ENCODE measurements around the gene DISP3. TPM values are rescaled to one million over a fixed set of nuclear protein-coding genes. Genes with fewer than 3 reads are reported as not detected.

Gene DISP3
- total and polyA plus RNA-seq, 2 of the 13 experiments (the other 11 are each of a cell fraction or from before 2014, with no cell fraction given), result 0.08 to 0.13 TPM

DNA sequence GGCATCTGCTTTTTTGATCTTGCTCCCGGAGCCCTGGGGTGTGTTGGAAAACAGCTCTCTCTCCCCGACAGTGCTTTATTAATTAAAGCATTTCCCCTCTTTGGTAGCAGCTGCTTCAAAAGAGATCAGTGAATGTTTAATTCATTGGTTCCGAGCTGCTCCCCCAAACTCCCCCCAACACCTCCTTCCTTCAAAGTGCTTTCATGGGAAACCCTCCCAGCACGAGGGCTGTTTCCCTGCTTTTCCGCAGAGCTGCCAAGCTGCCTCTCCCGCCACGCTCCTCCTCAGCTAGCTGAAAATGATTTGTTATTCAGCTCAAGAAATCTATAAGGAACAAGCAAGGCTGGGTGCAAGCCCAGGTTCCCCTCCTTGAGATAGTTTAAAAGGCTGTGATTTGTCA is 40.0 kb upstream of the DISP3 start:
- no peak overlapping the region for H3K27ac ChIP-seq (ENCODE audit: extremely low read length, insufficient read depth, low read length)
- WGBS (ENCODE audit: low lambda C conversion rate), result 29% methylated on average over 5 of the region's 7 CpGs
- H3K9me3 ChIP-seq (ENCODE audit: low read length), result no peaks in the 10 kb centered on the region
- no peak for DNase-seq (ENCODE audit: low spot score)
- no peak overlapping the region for H3K4me3 ChIP-seq (replicated peaks in 1 of 3; ENCODE audit: insufficient read depth in 1 of 3, low read depth in 2 of 3, low read length in 3 of 3)
- H2AFZ ChIP-seq (ENCODE audit: low read length), result no peak overlapping the region
- H3K27me3 ChIP-seq (ENCODE audit: control insufficient read depth in 1 of 2, insufficient read depth in 2 of 2, low read length in 2 of 2), result peaks cover 7 to 89% of the 10 kb centered on the region in 2 experiments
- no peak overlapping the region for H3K4me2 ChIP-seq (ENCODE audit: low read depth, low read length)
- no TSS peak for BruUV-seq (replicated peaks)
- no peak for ATAC-seq
- no peak overlapping the region for H3K9ac ChIP-seq (ENCODE audit: insufficient read depth, low read depth, low read length)
- ChIA-PET CTCF (ENCODE audit: low intra/inter-chr PET ratio, low total read pairs) (no interaction called here), POLR2A (no interaction called here)
- no peaks in the 10 kb centered on the region for H4K20me1 ChIP-seq (ENCODE audit: insufficient read depth, low read length)
- no peaks in the 10 kb centered on the region for H3K36me3 ChIP-seq (replicated peaks in 1 of 2; ENCODE audit: control insufficient read depth in 1 of 2, insufficient read depth in 2 of 2, low read length in 2 of 2)
- intact Hi-C loops (cut with micrococcal nuclease; ENCODE audit: unreplicated experiment) (no loop called here), in situ Hi-C loops (cut with HindIII; ENCODE audit: extremely low pct_ligation_motif_present, low pct_unique_long_range_greater_than_20kb) (no loop called here)
- no peak for FAIRE-seq
- H3K4me1 ChIP-seq (ENCODE audit: insufficient read depth, low read length), result no peaks in the 10 kb centered on the region
- H3K79me2 ChIP-seq (ENCODE audit: insufficient read depth, low read length), result no peaks in the 10 kb centered on the region
- TF ChIP-seq, protein P1, sequence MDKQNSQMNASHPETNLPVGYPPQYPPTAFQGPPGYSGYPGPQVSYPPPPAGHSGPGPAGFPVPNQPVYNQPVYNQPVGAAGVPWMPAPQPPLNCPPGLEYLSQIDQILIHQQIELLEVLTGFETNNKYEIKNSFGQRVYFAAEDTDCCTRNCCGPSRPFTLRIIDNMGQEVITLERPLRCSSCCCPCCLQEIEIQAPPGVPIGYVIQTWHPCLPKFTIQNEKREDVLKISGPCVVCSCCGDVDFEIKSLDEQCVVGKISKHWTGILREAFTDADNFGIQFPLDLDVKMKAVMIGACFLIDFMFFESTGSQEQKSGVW (CRISPR knock-in tag; IDR thresholded peaks at IDR 0.05; ENCODE audit: borderline replicate concordance), result no peak
- no peak for TF ChIP-seq SNAI1 (CRISPR knock-in tag; IDR thresholded peaks at IDR 0.05; ENCODE audit: borderline replicate concordance)
- TF ChIP-seq FOXA3 (CRISPR knock-in tag; IDR thresholded peaks at IDR 0.05), result no peak
- TF ChIP-seq, protein P2, sequence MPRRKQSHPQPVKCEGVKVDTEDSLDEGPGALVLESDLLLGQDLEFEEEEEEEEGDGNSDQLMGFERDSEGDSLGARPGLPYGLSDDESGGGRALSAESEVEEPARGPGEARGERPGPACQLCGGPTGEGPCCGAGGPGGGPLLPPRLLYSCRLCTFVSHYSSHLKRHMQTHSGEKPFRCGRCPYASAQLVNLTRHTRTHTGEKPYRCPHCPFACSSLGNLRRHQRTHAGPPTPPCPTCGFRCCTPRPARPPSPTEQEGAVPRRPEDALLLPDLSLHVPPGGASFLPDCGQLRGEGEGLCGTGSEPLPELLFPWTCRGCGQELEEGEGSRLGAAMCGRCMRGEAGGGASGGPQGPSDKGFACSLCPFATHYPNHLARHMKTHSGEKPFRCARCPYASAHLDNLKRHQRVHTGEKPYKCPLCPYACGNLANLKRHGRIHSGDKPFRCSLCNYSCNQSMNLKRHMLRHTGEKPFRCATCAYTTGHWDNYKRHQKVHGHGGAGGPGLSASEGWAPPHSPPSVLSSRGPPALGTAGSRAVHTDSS (CRISPR knock-in tag; conservative IDR thresholded peaks at IDR 0.05), result no peak
- no peak for TF ChIP-seq MED1 (CRISPR knock-in tag; IDR thresholded peaks at IDR 0.05)
- TF ChIP-seq, protein P3, sequence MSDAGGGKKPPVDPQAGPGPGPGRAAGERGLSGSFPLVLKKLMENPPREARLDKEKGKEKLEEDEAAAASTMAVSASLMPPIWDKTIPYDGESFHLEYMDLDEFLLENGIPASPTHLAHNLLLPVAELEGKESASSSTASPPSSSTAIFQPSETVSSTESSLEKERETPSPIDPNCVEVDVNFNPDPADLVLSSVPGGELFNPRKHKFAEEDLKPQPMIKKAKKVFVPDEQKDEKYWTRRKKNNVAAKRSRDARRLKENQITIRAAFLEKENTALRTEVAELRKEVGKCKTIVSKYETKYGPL (CRISPR knock-in tag; IDR thresholded peaks at IDR 0.05), result no peak
- TF ChIP-seq AGO1 (IDR thresholded peaks at IDR 0.05; ENCODE audit: low read depth, low read length, poor library complexity, severe bottlenecking), result no peak
- TF ChIP-seq, protein P4, sequence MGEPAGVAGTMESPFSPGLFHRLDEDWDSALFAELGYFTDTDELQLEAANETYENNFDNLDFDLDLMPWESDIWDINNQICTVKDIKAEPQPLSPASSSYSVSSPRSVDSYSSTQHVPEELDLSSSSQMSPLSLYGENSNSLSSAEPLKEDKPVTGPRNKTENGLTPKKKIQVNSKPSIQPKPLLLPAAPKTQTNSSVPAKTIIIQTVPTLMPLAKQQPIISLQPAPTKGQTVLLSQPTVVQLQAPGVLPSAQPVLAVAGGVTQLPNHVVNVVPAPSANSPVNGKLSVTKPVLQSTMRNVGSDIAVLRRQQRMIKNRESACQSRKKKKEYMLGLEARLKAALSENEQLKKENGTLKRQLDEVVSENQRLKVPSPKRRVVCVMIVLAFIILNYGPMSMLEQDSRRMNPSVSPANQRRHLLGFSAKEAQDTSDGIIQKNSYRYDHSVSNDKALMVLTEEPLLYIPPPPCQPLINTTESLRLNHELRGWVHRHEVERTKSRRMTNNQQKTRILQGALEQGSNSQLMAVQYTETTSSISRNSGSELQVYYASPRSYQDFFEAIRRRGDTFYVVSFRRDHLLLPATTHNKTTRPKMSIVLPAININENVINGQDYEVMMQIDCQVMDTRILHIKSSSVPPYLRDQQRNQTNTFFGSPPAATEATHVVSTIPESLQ (CRISPR knock-in tag; conservative IDR thresholded peaks at IDR 0.05), result no peak
- TF ChIP-seq FOSL2 (CRISPR knock-in tag; IDR thresholded peaks at IDR 0.05), result no peak
- TF ChIP-seq, protein P5, sequence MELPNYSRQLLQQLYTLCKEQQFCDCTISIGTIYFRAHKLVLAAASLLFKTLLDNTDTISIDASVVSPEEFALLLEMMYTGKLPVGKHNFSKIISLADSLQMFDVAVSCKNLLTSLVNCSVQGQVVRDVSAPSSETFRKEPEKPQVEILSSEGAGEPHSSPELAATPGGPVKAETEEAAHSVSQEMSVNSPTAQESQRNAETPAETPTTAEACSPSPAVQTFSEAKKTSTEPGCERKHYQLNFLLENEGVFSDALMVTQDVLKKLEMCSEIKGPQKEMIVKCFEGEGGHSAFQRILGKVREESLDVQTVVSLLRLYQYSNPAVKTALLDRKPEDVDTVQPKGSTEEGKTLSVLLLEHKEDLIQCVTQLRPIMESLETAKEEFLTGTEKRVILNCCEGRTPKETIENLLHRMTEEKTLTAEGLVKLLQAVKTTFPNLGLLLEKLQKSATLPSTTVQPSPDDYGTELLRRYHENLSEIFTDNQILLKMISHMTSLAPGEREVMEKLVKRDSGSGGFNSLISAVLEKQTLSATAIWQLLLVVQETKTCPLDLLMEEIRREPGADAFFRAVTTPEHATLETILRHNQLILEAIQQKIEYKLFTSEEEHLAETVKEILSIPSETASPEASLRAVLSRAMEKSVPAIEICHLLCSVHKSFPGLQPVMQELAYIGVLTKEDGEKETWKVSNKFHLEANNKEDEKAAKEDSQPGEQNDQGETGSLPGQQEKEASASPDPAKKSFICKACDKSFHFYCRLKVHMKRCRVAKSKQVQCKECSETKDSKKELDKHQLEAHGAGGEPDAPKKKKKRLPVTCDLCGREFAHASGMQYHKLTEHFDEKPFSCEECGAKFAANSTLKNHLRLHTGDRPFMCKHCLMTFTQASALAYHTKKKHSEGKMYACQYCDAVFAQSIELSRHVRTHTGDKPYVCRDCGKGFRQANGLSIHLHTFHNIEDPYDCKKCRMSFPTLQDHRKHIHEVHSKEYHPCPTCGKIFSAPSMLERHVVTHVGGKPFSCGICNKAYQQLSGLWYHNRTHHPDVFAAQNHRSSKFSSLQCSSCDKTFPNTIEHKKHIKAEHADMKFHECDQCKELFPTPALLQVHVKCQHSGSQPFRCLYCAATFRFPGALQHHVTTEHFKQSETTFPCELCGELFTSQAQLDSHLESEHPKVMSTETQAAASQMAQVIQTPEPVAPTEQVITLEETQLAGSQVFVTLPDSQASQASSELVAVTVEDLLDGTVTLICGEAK (IDR thresholded peaks at IDR 0.05), result no peak
- TF ChIP-seq, protein P5 (CRISPR knock-in tag; IDR thresholded peaks at IDR 0.05), result no peak

Measured in HepG2 (cell line).